ENCODE results near the gene SLC39A7. TPM values are rescaled to one million over a fixed set of nuclear protein-coding genes. Genes with fewer than 3 reads are reported as not detected.

SLC39A7 gene
- polyA plus RNA-seq, 1 donor = 95.2 TPM

GRCh38 chr6:33168639-33169038 lies 32.0 kb upstream of the SLC39A7 start:
- Histone ChIP-seq H3K27ac (ENCODE audit: low read length) (no peak overlapping the region), H3K27me3 (ENCODE audit: control insufficient read depth, insufficient read depth, low read length) (no peaks in the 10 kb centered on the region), H3K4me3 (ENCODE audit: low read length) (no peak overlapping the region), H3K4me1 (ENCODE audit: control insufficient read depth, insufficient read depth, low read length) (peaks cover 17% of the 10 kb centered on the region), H3K36me3 (ENCODE audit: control insufficient read depth, insufficient read depth, low read length) (no peaks in the 10 kb centered on the region), H3K9me3 (ENCODE audit: control insufficient read depth, low read depth, low read length) (no peaks in the 10 kb centered on the region)
- no peak for DNase-seq
- no CpG with 5 or more reads among the region's 5 CpGs for WGBS (ENCODE audit: insufficient coverage, low lambda C conversion rate)

- H3K36me3 ChIP-seq (ENCODE audit: control insufficient read depth, insufficient read depth, low read length) = no peaks in the 10 kb centered on the region
- H3K27me3 ChIP-seq (ENCODE audit: control insufficient read depth, insufficient read depth, low read length) = no peaks in the 10 kb centered on the region
- no peak overlapping the region for H3K4me3 ChIP-seq (ENCODE audit: low read length)
- no peaks in the 10 kb centered on the region for H3K9me3 ChIP-seq (ENCODE audit: control insufficient read depth, low read depth, low read length)
- peaks cover 24% of the 10 kb centered on the region for H3K4me1 ChIP-seq (ENCODE audit: control insufficient read depth, insufficient read depth, low read length)
- no peak for DNase-seq
- H3K27ac ChIP-seq (ENCODE audit: low read length) = no peak overlapping the region
- WGBS (ENCODE audit: insufficient coverage, low lambda C conversion rate) = no CpG with 5 or more reads among the region's 10 CpGs
Observed at GRCh38 chr6:33169291-33170175, 31.1 kb upstream of the SLC39A7 start.

DNA sequence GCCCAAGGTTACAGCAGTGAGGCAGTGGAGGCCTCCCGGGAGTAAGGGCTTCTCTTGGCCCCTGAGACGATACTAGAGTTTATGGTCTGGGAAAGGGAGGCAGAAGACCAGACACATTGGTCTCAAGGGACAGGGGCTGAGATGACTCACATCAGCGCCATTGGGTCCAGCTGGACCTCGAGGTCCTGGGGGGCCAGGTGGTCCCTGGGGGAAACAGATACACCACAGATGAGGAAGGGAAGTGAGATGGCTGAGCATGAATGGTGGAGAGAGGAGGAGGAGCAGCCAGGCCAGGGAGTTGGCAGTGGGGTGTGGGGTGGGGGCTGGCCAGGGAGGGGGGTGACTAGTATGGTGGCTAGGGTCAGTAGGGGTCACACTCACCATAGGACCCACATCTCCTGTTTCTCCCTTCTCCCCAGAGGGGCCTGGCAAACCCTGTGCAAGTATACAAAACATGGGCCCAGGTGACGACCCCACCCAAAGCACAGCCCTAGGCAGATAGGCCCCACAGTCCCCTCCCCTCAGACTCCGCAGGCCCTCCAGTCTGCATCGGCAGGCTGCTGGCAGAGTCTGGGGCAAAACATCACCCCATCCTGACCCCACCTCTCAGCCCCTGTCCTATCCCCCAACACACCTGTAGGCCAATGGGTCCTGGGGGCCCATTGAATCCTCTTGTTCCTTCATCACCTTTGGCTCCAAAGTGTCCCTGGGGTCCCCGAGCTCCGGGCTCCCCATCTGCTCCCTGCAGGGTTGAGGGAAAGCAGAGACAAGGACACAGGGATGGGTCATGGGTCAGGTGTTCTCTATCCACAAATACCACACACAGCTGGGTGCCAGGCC lies 30.3 kb upstream of the SLC39A7 start:
- H3K27me3 ChIP-seq (ENCODE audit: control insufficient read depth, insufficient read depth, low read length) = no peaks in the 10 kb centered on the region
- no peak overlapping the region for H3K4me3 ChIP-seq (ENCODE audit: low read length)
- peaks cover 24% of the 10 kb centered on the region for H3K4me1 ChIP-seq (ENCODE audit: control insufficient read depth, insufficient read depth, low read length)
- no peaks in the 10 kb centered on the region for H3K9me3 ChIP-seq (ENCODE audit: control insufficient read depth, low read depth, low read length)
- DNase-seq = peak in 1 of 2 donors; percentile 69
- no CpG with 5 or more reads among the region's 9 CpGs for WGBS (ENCODE audit: insufficient coverage, low lambda C conversion rate)
- no peaks in the 10 kb centered on the region for H3K36me3 ChIP-seq (ENCODE audit: control insufficient read depth, insufficient read depth, low read length)
- H3K27ac ChIP-seq (ENCODE audit: low read length) = no peak overlapping the region

DNA sequence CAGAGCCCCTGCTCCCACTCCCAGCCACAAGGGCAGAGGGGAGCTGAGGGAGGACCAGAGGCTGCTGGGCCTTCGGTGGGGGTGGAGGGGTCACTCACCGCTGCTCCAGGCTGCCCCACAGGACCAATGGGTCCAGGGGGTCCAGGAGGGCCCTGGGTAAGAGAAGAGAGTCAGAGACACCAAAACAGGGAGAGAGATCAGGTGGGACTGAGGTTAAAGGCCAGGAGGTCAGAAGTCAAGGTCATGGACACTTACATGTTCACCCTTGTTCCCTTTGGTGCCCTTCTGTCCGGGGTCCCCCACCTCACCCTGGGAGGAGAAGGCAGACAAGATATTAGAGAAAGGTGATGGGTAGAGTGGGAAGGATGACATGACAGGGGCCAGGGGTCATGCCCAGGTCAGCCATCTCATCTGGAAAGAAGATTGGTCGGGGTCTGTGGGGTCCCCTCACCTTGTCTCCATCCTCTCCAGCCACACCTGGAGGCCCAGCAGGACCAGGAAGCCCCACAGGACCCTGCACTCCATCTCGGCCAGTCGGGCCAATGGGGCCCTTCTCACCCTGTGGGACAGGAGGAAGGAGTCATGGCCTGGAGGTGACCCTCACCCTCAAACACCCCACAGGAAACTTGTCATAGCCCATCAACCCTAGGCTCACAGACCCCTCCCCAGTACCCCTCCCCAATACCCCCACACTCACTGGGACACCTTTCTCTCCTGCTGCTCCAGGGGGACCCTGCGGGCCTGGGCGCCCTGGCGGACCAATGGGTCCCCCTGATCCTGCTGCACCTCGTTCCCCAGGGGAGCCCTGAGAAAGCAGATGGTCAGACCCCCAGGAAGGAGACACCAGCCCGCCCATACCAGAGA lies 29.4 kb upstream of the SLC39A7 start:
- Histone ChIP-seq H3K4me3 (ENCODE audit: low read length) (no peak overlapping the region), H3K9me3 (ENCODE audit: control insufficient read depth, low read depth, low read length) (no peaks in the 10 kb centered on the region), H3K27me3 (ENCODE audit: control insufficient read depth, insufficient read depth, low read length) (no peaks in the 10 kb centered on the region), H3K36me3 (ENCODE audit: control insufficient read depth, insufficient read depth, low read length) (no peaks in the 10 kb centered on the region), H3K27ac (ENCODE audit: low read length) (no peak overlapping the region), H3K4me1 (ENCODE audit: control insufficient read depth, insufficient read depth, low read length) (peaks cover 24% of the 10 kb centered on the region)
- WGBS (ENCODE audit: insufficient coverage, low lambda C conversion rate) = no CpG with 5 or more reads among the region's 11 CpGs
- no peak for DNase-seq

GRCh38 chr6:33171880-33172687 lies 28.6 kb upstream of the SLC39A7 start:
- no peaks in the 10 kb centered on the region for H3K9me3 ChIP-seq (ENCODE audit: control insufficient read depth, low read depth, low read length)
- H3K36me3 ChIP-seq (ENCODE audit: control insufficient read depth, insufficient read depth, low read length) = no peaks in the 10 kb centered on the region
- peak in 1 of 2 donors; percentile 50 for DNase-seq
- no peak overlapping the region for H3K27ac ChIP-seq (ENCODE audit: low read length)
- H3K27me3 ChIP-seq (ENCODE audit: control insufficient read depth, insufficient read depth, low read length) = no peaks in the 10 kb centered on the region
- no CpG with 5 or more reads among the region's 8 CpGs for WGBS (ENCODE audit: insufficient coverage, low lambda C conversion rate)
- peaks cover 24% of the 10 kb centered on the region for H3K4me1 ChIP-seq (ENCODE audit: control insufficient read depth, insufficient read depth, low read length)
- no peak overlapping the region for H3K4me3 ChIP-seq (ENCODE audit: low read length)

DNA sequence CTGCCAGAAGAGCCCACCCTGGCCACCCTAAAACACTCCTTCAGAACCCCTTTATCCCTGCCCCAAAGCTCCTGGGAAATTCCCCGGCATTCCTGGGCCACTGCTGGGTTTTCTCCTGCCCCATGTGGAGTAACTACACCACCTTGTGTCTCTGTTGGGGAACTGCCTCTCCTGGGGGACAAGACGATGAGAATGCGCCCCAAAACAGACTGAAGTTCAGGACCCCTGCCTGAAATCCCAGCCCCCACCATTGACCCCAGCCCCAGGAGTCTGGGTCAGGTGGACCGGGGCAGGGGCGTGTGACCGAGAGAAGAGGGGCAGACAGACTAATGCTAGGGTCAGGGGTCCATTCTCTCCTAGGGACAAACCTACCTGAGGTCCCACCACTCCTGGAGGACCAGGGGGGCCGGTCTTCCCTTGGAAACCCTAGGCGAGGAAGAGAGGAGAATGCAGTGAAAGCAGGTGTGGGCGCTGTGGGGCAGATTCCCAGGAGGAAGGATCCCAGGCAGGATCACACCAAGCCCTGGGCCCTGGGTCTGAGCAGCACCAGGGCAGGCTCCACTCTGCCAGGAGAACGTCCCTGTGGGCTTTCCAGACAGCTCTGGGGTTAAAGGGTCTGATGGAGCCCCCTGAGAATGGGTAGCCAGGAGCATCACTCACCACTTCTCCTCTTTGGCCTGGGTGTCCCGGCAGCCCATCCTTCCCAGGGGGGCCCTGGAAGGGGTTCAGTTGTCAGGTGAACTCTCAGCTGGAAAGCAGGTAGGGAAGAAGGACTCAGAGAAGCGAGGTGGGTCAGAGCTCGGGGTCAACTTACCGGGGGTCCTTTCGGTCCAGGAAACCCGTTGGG lies 27.8 kb upstream of the SLC39A7 start:
- no peak for DNase-seq
- Histone ChIP-seq H3K9me3 (ENCODE audit: control insufficient read depth, low read depth, low read length) (no peaks in the 10 kb centered on the region), H3K4me1 (ENCODE audit: control insufficient read depth, insufficient read depth, low read length) (peaks cover 24% of the 10 kb centered on the region), H3K4me3 (ENCODE audit: low read length) (no peak overlapping the region), H3K27me3 (ENCODE audit: control insufficient read depth, insufficient read depth, low read length) (no peaks in the 10 kb centered on the region), H3K36me3 (ENCODE audit: control insufficient read depth, insufficient read depth, low read length) (no peaks in the 10 kb centered on the region), H3K27ac (ENCODE audit: low read length) (no peak overlapping the region)
- WGBS (ENCODE audit: insufficient coverage, low lambda C conversion rate) = no CpG with 5 or more reads among the region's 16 CpGs

- peaks cover 24% of the 10 kb centered on the region for H3K4me1 ChIP-seq (ENCODE audit: control insufficient read depth, insufficient read depth, low read length)
- H3K9me3 ChIP-seq (ENCODE audit: control insufficient read depth, low read depth, low read length) = no peaks in the 10 kb centered on the region
- no CpG with 5 or more reads among the region's 11 CpGs for WGBS (ENCODE audit: insufficient coverage, low lambda C conversion rate)
- H3K27ac ChIP-seq (ENCODE audit: low read length) = no peak overlapping the region
- H3K27me3 ChIP-seq (ENCODE audit: control insufficient read depth, insufficient read depth, low read length) = no peaks in the 10 kb centered on the region
- H3K4me3 ChIP-seq (ENCODE audit: low read length) = no peak overlapping the region
- H3K36me3 ChIP-seq (ENCODE audit: control insufficient read depth, insufficient read depth, low read length) = no peaks in the 10 kb centered on the region
- peak in 1 of 2 donors; percentile 48 for DNase-seq
Observed at GRCh38 chr6:33173535-33174180, 27.0 kb upstream of the SLC39A7 start.

DNA sequence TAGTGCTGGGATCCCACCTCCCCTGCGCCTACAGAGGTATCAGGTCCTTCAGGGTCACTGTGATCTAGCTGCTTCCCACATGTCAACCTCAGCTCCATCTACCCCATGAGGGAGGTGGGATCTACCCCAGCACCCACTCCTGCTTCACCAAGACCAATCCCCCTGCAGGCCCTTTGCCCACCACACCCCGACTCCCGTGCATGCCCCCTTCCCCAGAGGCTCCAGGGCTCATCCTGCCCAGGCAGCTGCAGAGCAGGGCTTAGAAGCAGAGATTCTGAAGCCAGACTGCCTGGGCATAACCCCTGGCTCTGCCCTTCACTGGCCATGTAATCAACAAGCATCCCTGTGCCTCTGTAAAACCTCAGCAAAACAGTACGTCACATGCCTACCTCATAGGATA lies 25.9 kb upstream of the SLC39A7 start:
- Histone ChIP-seq H3K27me3 (ENCODE audit: control insufficient read depth, insufficient read depth, low read length) (no peaks in the 10 kb centered on the region), H3K9me3 (ENCODE audit: control insufficient read depth, low read depth, low read length) (no peaks in the 10 kb centered on the region), H3K36me3 (ENCODE audit: control insufficient read depth, insufficient read depth, low read length) (no peaks in the 10 kb centered on the region), H3K4me3 (ENCODE audit: low read length) (no peak overlapping the region), H3K4me1 (ENCODE audit: control insufficient read depth, insufficient read depth, low read length) (peaks cover 24% of the 10 kb centered on the region), H3K27ac (ENCODE audit: low read length) (no peak overlapping the region)
- no peak for DNase-seq
- WGBS (ENCODE audit: insufficient coverage, low lambda C conversion rate) = no CpG with 5 or more reads among the region's 4 CpGs

All from large intestine (tissue), 3 donors.